M059J (cell line): ENCODE data around the gene ELP2. TPM values are rescaled to one million over a fixed set of nuclear protein-coding genes. Genes with fewer than 3 reads are reported as not detected.
A peak's percentile ranks its signal among the peaks of the same experiment; 100 is the strongest.
"Not testable (repeated sequence)": the region's sequence is repeated elsewhere in the genome, so short reads cannot be mapped to it uniquely, and the experiment has no call there.

Experiments used
- DNase-seq: peaks from one replicate; pipeline ENCODE4 v3.0.0-alpha.2; 2012; ENCODE audit warnings: low read depth
- total RNA-seq: library from RNA; depleted of rRNA; stranded (reverse); fragments of >200 nt; shearing (Covaris generic); gene quantifications from 2 replicates; pipeline ENCODE4 v1.2.3, GENCODE V29; 2014

The ELP2 gene
- total RNA-seq, 1 experiment from 2014 or later = 63.9 TPM

- DNase-seq = peak; percentile 61
Observed at GRCh38 chr18:36187826-36188721, 58.4 kb downstream of the ELP2 start.

GRCh38 chr18:36188916-36189315, 59.2 kb downstream of the ELP2 start:
- no peak for DNase-seq

- no peak for DNase-seq
Observed at GRCh38 chr18:36189486-36189885, 59.8 kb downstream of the ELP2 start.

GRCh38 chr18:36191286-36191685, 61.6 kb downstream of the ELP2 start:
- no peak for DNase-seq

GRCh38 chr18:36191711-36192110, 62.0 kb downstream of the ELP2 start:
- no peak for DNase-seq

- no peak for DNase-seq
Observed at GRCh38 chr18:36194600-36195315, 65.1 kb downstream of the ELP2 start.

GRCh38 chr18:36195427-36196122, 65.9 kb downstream of the ELP2 start:
- DNase-seq = no peak

GRCh38 chr18:36196238-36196995, 66.7 kb downstream of the ELP2 start:
- no peak for DNase-seq

- no peak for DNase-seq
Observed at GRCh38 chr18:36197511-36198166, 67.9 kb downstream of the ELP2 start.

- no peak for DNase-seq
Observed at GRCh38 chr18:36199691-36200295, 70.1 kb downstream of the ELP2 start.

- no peak for DNase-seq
Observed at GRCh38 chr18:36200354-36200771, 70.7 kb downstream of the ELP2 start.

GRCh38 chr18:36201765-36202164, 72.1 kb downstream of the ELP2 start:
- DNase-seq = no peak

GRCh38 chr18:36203360-36203895, 73.7 kb downstream of the ELP2 start:
- no peak for DNase-seq

- no peak for DNase-seq
Observed at GRCh38 chr18:36205166-36205565, 75.5 kb downstream of the ELP2 start.

- DNase-seq = peak; percentile 23
Observed at GRCh38 chr18:36207303-36207702, 77.6 kb downstream of the ELP2 start.

GRCh38 chr18:36207969-36208368, 78.3 kb downstream of the ELP2 start:
- DNase-seq = not testable (repeated sequence)

GRCh38 chr18:36211612-36212065, 81.9 kb downstream of the ELP2 start:
- DNase-seq = peak; percentile 80

- DNase-seq = peak; percentile 59
Observed at GRCh38 chr18:36212301-36213171, 82.8 kb downstream of the ELP2 start.

- no peak for DNase-seq
Observed at GRCh38 chr18:36214811-36215210, 85.1 kb downstream of the ELP2 start.
